ENCODE results near the gene MIPOL1. TPM values are rescaled to one million over a fixed set of nuclear protein-coding genes. Genes with fewer than 3 reads are reported as not detected.

Gene MIPOL1
- total and polyA plus RNA-seq, 5 donors from 2014 or later = not detected

- H3K4me1 Mint-ChIP-seq = no peaks in the 10 kb centered on the region
- no peaks in the 10 kb centered on the region for H3K36me3 Mint-ChIP-seq
- no peaks in the 10 kb centered on the region for H3K27me3 ChIP-seq (ENCODE audit: control insufficient read depth, insufficient read depth, low read length)
- DNase-seq (no peak), ATAC-seq (ENCODE audit: low read depth in 2 of 2) (no peak)
- no peak overlapping the region for H3K27ac Mint-ChIP-seq
- no peaks in the 10 kb centered on the region for H3K27me3 Mint-ChIP-seq
- no peak overlapping the region for H3K4me3 Mint-ChIP-seq
- H3K4me1 ChIP-seq (ENCODE audit: control insufficient read depth, insufficient read depth, low read length, poor library complexity, severe bottlenecking) = no peaks in the 10 kb centered on the region
- no peaks in the 10 kb centered on the region for H3K9me3 ChIP-seq (ENCODE audit: control insufficient read depth in 2 of 2, low read length in 2 of 2)
- no peak overlapping the region for H3K4me3 ChIP-seq (ENCODE audit: low read depth, low read length)
- no peaks in the 10 kb centered on the region for H3K36me3 ChIP-seq (ENCODE audit: control insufficient read depth, insufficient read depth, low read length)
- no peak overlapping the region for H3K27ac ChIP-seq (ENCODE audit: insufficient read depth, low read length, poor library complexity, severe bottlenecking)
- H3K9me3 Mint-ChIP-seq = no peaks in the 10 kb centered on the region
Measured at GRCh38 chr14:37563189-37563588, 365.5 kb downstream of the MIPOL1 start.

GRCh38 chr14:37565550-37565949, 367.8 kb downstream of the MIPOL1 start:
- Mint-ChIP-seq H3K4me3 (no peak overlapping the region), H3K27me3 (no peaks in the 10 kb centered on the region), H3K36me3 (no peaks in the 10 kb centered on the region), H3K4me1 (no peaks in the 10 kb centered on the region), H3K9me3 (no peaks in the 10 kb centered on the region), H3K27ac (no peak overlapping the region)
- H3K9me3 ChIP-seq (ENCODE audit: control insufficient read depth in 2 of 2, low read length in 2 of 2) = no peaks in the 10 kb centered on the region
- no peaks in the 10 kb centered on the region for H3K27me3 ChIP-seq (ENCODE audit: control insufficient read depth, insufficient read depth, low read length)
- no peak overlapping the region for H3K27ac ChIP-seq (ENCODE audit: insufficient read depth, low read length, poor library complexity, severe bottlenecking)
- H3K4me3 ChIP-seq (ENCODE audit: low read depth, low read length) = no peak overlapping the region
- ATAC-seq (ENCODE audit: low read depth in 2 of 2) (no peak), DNase-seq (no peak)
- H3K4me1 ChIP-seq (ENCODE audit: control insufficient read depth, insufficient read depth, low read length, poor library complexity, severe bottlenecking) = no peaks in the 10 kb centered on the region
- no peaks in the 10 kb centered on the region for H3K36me3 ChIP-seq (ENCODE audit: control insufficient read depth, insufficient read depth, low read length)

- no peaks in the 10 kb centered on the region for H3K36me3 Mint-ChIP-seq
- H3K36me3 ChIP-seq (ENCODE audit: control insufficient read depth, insufficient read depth, low read length) = no peaks in the 10 kb centered on the region
- H3K9me3 ChIP-seq (ENCODE audit: control insufficient read depth in 2 of 2, low read length in 2 of 2) = no peaks in the 10 kb centered on the region
- H3K27me3 ChIP-seq (ENCODE audit: control insufficient read depth, insufficient read depth, low read length) = no peaks in the 10 kb centered on the region
- no peaks in the 10 kb centered on the region for H3K4me1 ChIP-seq (ENCODE audit: control insufficient read depth, insufficient read depth, low read length, poor library complexity, severe bottlenecking)
- no peak overlapping the region for H3K27ac ChIP-seq (ENCODE audit: insufficient read depth, low read length, poor library complexity, severe bottlenecking)
- H3K27ac Mint-ChIP-seq = no peak overlapping the region
- no peak overlapping the region for H3K4me3 ChIP-seq (ENCODE audit: low read depth, low read length)
- no peak overlapping the region for H3K4me3 Mint-ChIP-seq
- peaks cover 6% of the 10 kb centered on the region for H3K27me3 Mint-ChIP-seq
- peaks cover 0 to 2% (median 0%) of the 10 kb centered on the region in 7 donors for H3K9me3 Mint-ChIP-seq
- no peak for DNase-seq
- no peaks in the 10 kb centered on the region for H3K4me1 Mint-ChIP-seq
- ATAC-seq (ENCODE audit: low read depth in 2 of 2) = no peak
Measured at GRCh38 chr14:37566811-37567371, 369.2 kb downstream of the MIPOL1 start.

- Mint-ChIP-seq H3K27me3 (peaks cover 13% of the 10 kb centered on the region), H3K4me1 (no peaks in the 10 kb centered on the region), H3K36me3 (no peaks in the 10 kb centered on the region), H3K4me3 (no peak overlapping the region), H3K27ac (no peak overlapping the region), H3K9me3 (peaks cover 0 to 10% (median 1%) of the 10 kb centered on the region in 7 donors)
- Histone ChIP-seq H3K4me3 (ENCODE audit: low read depth, low read length) (no peak overlapping the region), H3K4me1 (ENCODE audit: control insufficient read depth, insufficient read depth, low read length, poor library complexity, severe bottlenecking) (no peaks in the 10 kb centered on the region), H3K9me3 (ENCODE audit: control insufficient read depth in 2 of 2, low read length in 2 of 2) (no peaks in the 10 kb centered on the region), H3K27me3 (ENCODE audit: control insufficient read depth, insufficient read depth, low read length) (no peaks in the 10 kb centered on the region), H3K27ac (ENCODE audit: insufficient read depth, low read length, poor library complexity, severe bottlenecking) (no peak overlapping the region), H3K36me3 (ENCODE audit: control insufficient read depth, insufficient read depth, low read length) (no peaks in the 10 kb centered on the region)
- no peak for ATAC-seq (ENCODE audit: low read depth in 2 of 2)
- no peak for DNase-seq
Measured at GRCh38 chr14:37569729-37570128, 372.0 kb downstream of the MIPOL1 start.

GRCh38 chr14:37571391-37571790, 373.7 kb downstream of the MIPOL1 start:
- Mint-ChIP-seq H3K36me3 (no peaks in the 10 kb centered on the region), H3K27ac (no peak overlapping the region), H3K27me3 (peaks cover 13% of the 10 kb centered on the region), H3K4me1 (no peaks in the 10 kb centered on the region), H3K9me3 (peaks cover 0 to 10% (median 1%) of the 10 kb centered on the region in 7 donors), H3K4me3 (no peak overlapping the region)
- H3K9me3 ChIP-seq (ENCODE audit: control insufficient read depth in 2 of 2, low read length in 2 of 2) = no peaks in the 10 kb centered on the region
- no peaks in the 10 kb centered on the region for H3K36me3 ChIP-seq (ENCODE audit: control insufficient read depth, insufficient read depth, low read length)
- H3K4me1 ChIP-seq (ENCODE audit: control insufficient read depth, insufficient read depth, low read length, poor library complexity, severe bottlenecking) = no peaks in the 10 kb centered on the region
- H3K27ac ChIP-seq (ENCODE audit: insufficient read depth, low read length, poor library complexity, severe bottlenecking) = no peak overlapping the region
- ATAC-seq (ENCODE audit: low read depth in 2 of 2) (no peak), DNase-seq (no peak)
- no peaks in the 10 kb centered on the region for H3K27me3 ChIP-seq (ENCODE audit: control insufficient read depth, insufficient read depth, low read length)
- no peak overlapping the region for H3K4me3 ChIP-seq (ENCODE audit: low read depth, low read length)

GRCh38 chr14:37573356-37573755, 375.6 kb downstream of the MIPOL1 start:
- no peak overlapping the region for H3K27ac Mint-ChIP-seq
- no peaks in the 10 kb centered on the region for H3K9me3 ChIP-seq (ENCODE audit: control insufficient read depth in 2 of 2, low read length in 2 of 2)
- no peak overlapping the region for H3K27ac ChIP-seq (ENCODE audit: insufficient read depth, low read length, poor library complexity, severe bottlenecking)
- no peak overlapping the region for H3K4me3 Mint-ChIP-seq
- no peak for ATAC-seq (ENCODE audit: low read depth in 2 of 2)
- no peaks in the 10 kb centered on the region for H3K4me1 ChIP-seq (ENCODE audit: control insufficient read depth, insufficient read depth, low read length, poor library complexity, severe bottlenecking)
- peaks cover 0 to 10% (median 4%) of the 10 kb centered on the region in 7 donors for H3K9me3 Mint-ChIP-seq
- H3K36me3 Mint-ChIP-seq = no peaks in the 10 kb centered on the region
- H3K4me3 ChIP-seq (ENCODE audit: low read depth, low read length) = no peak overlapping the region
- peaks cover 13% of the 10 kb centered on the region for H3K27me3 Mint-ChIP-seq
- no peaks in the 10 kb centered on the region for H3K4me1 Mint-ChIP-seq
- no peak for DNase-seq
- no peaks in the 10 kb centered on the region for H3K27me3 ChIP-seq (ENCODE audit: control insufficient read depth, insufficient read depth, low read length)
- no peaks in the 10 kb centered on the region for H3K36me3 ChIP-seq (ENCODE audit: control insufficient read depth, insufficient read depth, low read length)

- no peak overlapping the region for H3K27ac Mint-ChIP-seq
- no peaks in the 10 kb centered on the region for H3K36me3 Mint-ChIP-seq
- Histone ChIP-seq H3K27me3 (ENCODE audit: control insufficient read depth, insufficient read depth, low read length) (peaks cover 2% of the 10 kb centered on the region), H3K9me3 (ENCODE audit: control insufficient read depth in 2 of 2, low read length in 2 of 2) (no peaks in the 10 kb centered on the region), H3K4me1 (ENCODE audit: control insufficient read depth, insufficient read depth, low read length, poor library complexity, severe bottlenecking) (no peaks in the 10 kb centered on the region), H3K4me3 (ENCODE audit: low read depth, low read length) (no peak overlapping the region), H3K27ac (ENCODE audit: insufficient read depth, low read length, poor library complexity, severe bottlenecking) (no peak overlapping the region), H3K36me3 (ENCODE audit: control insufficient read depth, insufficient read depth, low read length) (no peaks in the 10 kb centered on the region)
- H3K4me1 Mint-ChIP-seq = no peaks in the 10 kb centered on the region
- H3K9me3 Mint-ChIP-seq = peaks cover 0 to 7% (median 1%) of the 10 kb centered on the region in 7 donors
- DNase-seq = no peak
- H3K4me3 Mint-ChIP-seq = no peak overlapping the region
- peaks cover 1% of the 10 kb centered on the region for H3K27me3 Mint-ChIP-seq
- no peak for ATAC-seq (ENCODE audit: low read depth in 2 of 2)
Measured at GRCh38 chr14:37579274-37579673, 381.5 kb downstream of the MIPOL1 start.

- H3K27ac Mint-ChIP-seq = no peak overlapping the region
- ATAC-seq (ENCODE audit: low read depth in 2 of 2) = no peak
- peaks cover 5% of the 10 kb centered on the region for H3K27me3 ChIP-seq (ENCODE audit: control insufficient read depth, insufficient read depth, low read length)
- no peak overlapping the region for H3K27ac ChIP-seq (ENCODE audit: insufficient read depth, low read length, poor library complexity, severe bottlenecking)
- H3K4me3 ChIP-seq (ENCODE audit: low read depth, low read length) = no peak overlapping the region
- H3K36me3 Mint-ChIP-seq = no peaks in the 10 kb centered on the region
- no peaks in the 10 kb centered on the region for H3K4me1 ChIP-seq (ENCODE audit: control insufficient read depth, insufficient read depth, low read length, poor library complexity, severe bottlenecking)
- peaks cover 7% of the 10 kb centered on the region for H3K27me3 Mint-ChIP-seq
- H3K9me3 ChIP-seq (ENCODE audit: control insufficient read depth in 2 of 2, low read length in 2 of 2) = no peaks in the 10 kb centered on the region
- H3K4me1 Mint-ChIP-seq = no peaks in the 10 kb centered on the region
- H3K36me3 ChIP-seq (ENCODE audit: control insufficient read depth, insufficient read depth, low read length) = no peaks in the 10 kb centered on the region
- no peak overlapping the region for H3K4me3 Mint-ChIP-seq
- no peak for DNase-seq
- peaks cover 0 to 7% (median 0%) of the 10 kb centered on the region in 7 donors for H3K9me3 Mint-ChIP-seq
Measured at GRCh38 chr14:37580146-37580545, 382.4 kb downstream of the MIPOL1 start.
